ENCODE data around the gene ATP6AP1.

ATP6AP1 gene

GRCh38 chrX:154431341-154431740 lies 2.9 kb downstream of the ATP6AP1 start:
- peak; percentile 33 for DNase-seq

DNA sequence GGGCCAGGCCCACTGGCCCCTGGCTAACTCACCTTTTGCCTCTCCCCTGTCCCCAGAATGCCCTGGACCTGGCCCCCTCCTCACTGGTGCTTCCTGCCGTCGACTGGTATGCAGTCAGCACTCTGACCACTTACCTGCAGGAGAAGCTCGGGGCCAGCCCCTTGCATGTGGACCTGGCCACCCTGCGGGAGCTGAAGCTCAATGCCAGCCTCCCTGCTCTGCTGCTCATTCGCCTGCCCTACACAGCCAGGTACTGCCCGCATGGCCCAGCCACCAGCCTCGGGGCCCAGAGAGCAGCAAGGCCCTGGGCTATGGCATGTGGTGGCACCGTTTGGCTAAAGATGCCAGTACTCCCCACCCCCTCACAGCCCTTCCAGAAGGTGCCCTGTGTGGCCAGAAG lies 3.7 kb downstream of the ATP6AP1 start:
- no peak for DNase-seq

DNA sequence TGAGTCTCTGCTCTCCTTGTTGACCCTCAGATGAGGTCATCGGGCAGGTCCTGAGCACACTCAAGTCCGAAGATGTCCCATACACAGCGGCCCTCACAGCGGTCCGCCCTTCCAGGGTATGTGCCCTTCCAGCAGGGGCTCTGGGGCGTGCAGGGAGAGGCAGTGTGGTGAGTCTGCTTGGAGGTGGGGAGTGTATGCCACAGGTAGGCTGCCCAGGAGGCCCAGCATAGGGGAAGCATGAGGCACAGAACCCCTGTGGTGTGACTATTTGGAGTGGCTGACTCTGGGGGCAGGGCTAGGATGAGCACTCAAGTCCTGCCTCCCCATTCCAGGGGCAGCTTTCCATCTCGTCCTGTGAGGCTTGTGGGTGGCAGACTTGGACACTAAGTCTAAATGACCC lies 5.1 kb downstream of the ATP6AP1 start:
- no peak for DNase-seq

DNA sequence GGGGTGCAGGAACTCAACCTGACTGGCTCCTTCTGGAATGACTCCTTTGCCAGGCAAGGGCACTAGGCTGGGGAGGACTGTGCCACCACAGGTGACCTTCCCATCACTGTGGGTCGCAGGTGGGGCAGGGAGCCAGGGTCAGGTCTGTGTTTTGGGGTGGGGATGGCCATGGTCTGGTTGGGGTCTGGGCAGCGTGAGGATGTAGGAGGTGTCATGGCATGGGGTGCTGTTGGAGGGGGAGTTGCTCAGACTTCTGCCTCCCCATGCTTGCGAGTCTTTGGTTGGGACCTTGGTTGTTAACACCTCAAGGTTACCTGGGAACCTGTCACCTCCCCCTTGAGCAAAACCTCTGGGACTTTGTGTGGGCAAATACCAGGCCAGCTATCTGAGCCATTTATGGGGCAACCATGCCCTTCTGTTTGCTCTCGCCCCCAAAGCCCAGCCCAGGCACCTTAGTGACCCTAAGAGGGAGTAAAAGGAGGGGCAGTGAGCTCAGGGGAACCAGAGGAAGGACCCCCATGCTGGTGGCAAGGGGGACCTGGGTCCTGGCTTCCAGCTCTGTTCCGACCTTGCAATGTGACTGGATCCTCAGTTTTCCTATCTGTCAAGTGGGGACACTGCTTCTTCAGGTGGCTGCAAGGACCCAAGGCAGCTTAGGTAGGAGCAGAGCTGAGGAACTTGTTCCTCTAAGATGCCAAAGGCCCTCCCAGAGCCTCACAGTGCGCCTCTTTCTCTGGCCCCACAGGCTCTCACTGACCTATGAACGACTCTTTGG lies 6.1 kb downstream of the ATP6AP1 start:
- DNase-seq = no peak

- DNase-seq = no peak
Measured at GRCh38 chrX:154435171-154435733, 6.8 kb downstream of the ATP6AP1 start.

GRCh38 chrX:154436374-154436982 lies 8.0 kb downstream of the ATP6AP1 start:
- no peak for DNase-seq

DNA sequence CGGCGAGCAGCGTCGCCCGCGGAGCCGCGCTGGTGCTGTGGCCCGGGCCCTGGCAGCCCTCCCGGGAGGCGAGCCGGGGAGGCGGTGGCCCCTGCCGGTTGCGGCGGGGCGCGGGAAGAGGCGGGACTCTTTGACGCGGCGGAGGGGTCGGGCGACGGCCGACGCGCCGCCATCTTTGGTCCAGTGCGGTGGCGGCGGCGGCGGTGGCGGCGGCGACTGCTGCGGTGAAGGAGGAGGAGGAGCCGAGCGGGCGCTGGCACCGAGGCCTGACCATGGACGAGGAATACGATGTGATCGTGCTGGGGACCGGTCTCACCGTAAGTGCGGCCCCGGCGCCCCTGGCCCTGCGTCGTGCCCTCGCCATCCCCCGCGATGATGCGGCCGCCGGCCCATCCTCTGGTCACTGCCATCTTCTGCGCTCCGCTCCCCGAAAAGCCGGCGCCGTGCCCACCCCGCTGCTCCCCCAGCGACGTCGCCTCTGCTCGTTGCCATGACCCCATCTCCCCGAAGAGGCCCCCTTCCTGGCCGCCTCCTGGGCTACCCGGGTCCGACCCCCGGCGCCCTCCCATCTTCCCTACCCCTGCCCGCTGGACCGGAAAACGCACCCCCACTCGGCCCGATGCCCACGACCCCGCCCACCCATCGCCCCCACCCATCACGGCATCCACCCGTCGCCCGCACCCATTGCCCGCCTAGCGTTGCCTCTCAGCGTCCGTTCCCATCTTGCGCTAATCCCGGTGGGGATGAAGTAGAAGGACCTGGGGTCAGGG lies 8.7 kb downstream of the ATP6AP1 start, which contains the start of gene GDI1:
GDI1 (plus strand) TSS at position 172 of the 770 bp plus-strand sequence; CDS start at position 273, 101 bp downstream.
- no peak for DNase-seq

DNA sequence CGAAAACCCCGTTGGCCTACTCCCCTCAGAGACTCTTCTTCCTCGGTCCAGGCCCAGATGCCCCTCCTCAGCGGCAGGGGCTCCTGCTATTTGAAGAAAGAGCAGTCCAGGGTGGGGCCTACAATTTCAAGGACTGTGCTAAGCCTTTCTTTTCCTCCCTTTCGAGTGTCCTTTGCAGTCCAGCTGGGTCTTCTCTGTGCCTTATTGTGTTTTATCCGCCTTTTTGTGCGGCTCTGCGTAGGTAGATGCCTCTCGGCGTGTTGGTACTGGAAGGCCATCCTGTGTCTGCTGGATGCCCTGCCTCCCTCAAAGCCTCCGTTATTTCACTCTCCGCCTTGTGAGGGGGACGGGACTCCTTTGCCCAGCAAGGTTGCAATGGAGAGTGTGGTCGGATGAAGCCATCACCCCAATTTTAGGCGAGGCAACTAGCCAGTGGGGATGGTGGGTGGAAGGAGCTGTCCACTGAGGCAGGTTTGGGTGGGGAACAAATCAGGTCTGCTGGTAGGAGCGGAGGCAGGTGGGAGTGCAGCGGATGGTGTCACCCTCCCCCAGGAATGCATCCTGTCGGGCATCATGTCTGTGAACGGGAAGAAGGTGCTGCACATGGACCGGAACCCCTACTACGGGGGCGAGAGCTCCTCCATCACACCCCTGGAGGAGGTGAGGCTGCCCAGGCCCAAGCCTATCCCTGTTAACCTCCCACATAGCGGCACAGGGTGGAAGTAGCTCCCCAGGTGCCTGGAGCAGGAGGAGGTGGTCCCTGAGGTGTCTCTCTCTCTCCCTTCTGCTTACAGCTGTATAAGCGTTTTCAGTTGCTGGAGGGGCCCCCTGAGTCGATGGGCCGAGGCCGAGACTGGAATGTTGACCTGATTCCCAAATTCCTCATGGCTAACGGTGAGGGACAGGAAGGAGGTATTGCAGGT lies 9.8 kb downstream of the ATP6AP1 start:
- DNase-seq = no peak

GRCh38 chrX:154439841-154440240 lies 11.4 kb downstream of the ATP6AP1 start:
- no peak for DNase-seq

GRCh38 chrX:154440623-154441357 lies 12.3 kb downstream of the ATP6AP1 start:
- DNase-seq = no peak

- no peak for DNase-seq
Measured at GRCh38 chrX:154441564-154441963, 13.1 kb downstream of the ATP6AP1 start.

DNA sequence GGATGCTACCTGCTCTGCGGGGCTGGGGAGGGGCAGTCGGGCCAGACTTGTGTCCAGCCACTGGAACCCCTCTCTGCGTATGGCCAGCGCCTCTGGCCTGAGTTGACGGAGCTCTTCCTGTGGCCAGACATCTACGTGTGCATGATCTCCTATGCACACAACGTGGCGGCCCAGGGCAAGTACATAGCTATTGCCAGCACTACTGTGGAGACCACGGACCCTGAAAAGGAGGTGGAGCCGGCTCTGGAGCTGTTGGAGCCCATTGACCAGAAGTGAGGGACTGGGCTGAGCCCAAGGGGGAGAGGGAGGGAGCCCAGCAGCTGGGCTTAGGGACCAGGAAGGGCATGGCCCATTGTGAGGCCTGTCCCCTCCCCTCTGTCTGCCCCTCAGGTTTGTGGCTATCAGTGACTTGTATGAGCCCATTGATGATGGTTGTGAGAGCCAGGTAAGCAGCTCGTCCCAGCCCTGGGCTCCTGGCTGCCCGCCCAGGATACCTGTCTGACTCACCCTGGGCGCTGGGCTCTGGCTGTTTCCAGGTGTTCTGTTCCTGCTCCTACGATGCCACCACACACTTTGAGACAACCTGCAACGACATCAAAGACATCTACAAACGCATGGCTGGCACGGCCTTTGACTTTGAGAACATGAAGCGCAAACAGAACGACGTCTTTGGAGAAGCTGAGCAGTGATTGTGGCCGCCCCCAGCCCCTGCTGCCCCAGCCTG lies 13.7 kb downstream of the ATP6AP1 start:
- no peak for DNase-seq

- DNase-seq = no peak
Measured at GRCh38 chrX:154443479-154443910, 15.0 kb downstream of the ATP6AP1 start.

- peak; percentile 45 for DNase-seq
Measured at GRCh38 chrX:154443992-154444754, 15.7 kb downstream of the ATP6AP1 start, which contains the start of gene FAM50A. Gene FAM50A (plus strand): TSS chrX:154444141. CDS start chrX:154444236, 95 bp downstream.

GRCh38 chrX:154444755-154445246 lies 16.3 kb downstream of the ATP6AP1 start:
- DNase-seq = no peak

DNA sequence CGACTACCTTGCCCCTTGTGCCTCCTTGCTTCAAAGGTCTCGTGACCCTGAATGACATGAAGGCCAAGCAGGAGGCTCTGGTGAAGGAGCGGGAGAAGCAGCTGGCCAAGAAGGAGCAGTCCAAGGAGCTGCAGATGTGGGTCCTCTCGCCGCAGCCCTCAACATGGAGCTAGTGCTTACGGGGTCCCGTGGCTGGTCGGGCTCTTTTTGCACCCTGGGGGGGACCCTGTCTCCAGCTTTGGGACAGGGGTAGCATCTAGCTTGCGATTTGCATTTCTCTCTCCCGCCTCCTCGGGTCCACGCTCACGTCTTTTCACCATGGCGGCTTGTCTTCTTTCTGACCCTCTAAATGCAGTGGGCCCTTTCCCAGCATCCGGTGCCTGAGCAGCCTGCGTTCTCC lies 17.3 kb downstream of the ATP6AP1 start:
- DNase-seq = no peak

DNA sequence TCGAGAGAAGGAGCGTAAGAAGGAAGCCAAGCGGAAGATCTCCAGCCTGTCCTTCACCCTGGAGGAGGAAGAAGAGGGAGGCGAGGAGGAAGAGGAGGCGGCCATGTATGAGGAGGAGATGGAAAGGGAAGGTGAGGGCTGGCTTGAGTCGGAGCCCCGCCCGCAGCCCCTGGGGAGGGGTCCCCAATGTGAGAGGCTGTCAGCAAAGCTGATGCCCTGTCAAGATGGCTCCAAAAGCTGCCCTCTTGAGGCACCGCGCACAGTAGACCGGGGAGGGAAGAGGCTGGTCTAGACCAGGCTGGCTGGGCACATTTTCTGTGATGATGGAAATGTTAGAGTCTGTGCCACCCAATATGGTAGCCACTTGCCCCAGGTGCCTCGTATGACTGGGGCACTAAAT lies 18.0 kb downstream of the ATP6AP1 start:
- DNase-seq = no peak

DNA sequence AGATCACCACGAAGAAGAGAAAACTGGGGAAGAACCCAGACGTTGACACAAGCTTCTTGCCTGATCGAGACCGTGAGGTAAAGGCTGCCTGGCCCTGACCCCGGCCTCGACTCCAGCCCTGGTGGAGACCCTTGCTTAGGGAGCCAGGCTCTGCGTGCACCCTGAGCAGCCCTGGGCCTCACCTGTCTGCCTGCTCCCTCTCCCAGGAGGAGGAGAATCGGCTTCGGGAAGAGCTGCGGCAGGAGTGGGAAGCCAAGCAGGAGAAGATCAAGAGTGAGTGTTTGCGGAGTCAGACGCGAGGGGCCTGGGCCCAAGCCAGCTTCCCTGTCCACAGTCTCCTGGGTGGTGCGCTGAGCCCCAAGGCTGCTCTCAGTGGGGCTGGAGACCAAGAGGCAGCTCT lies 20.0 kb downstream of the ATP6AP1 start:
- DNase-seq = no peak

GRCh38 chrX:154449618-154450017 lies 21.1 kb downstream of the ATP6AP1 start:
- no peak for DNase-seq

DNA sequence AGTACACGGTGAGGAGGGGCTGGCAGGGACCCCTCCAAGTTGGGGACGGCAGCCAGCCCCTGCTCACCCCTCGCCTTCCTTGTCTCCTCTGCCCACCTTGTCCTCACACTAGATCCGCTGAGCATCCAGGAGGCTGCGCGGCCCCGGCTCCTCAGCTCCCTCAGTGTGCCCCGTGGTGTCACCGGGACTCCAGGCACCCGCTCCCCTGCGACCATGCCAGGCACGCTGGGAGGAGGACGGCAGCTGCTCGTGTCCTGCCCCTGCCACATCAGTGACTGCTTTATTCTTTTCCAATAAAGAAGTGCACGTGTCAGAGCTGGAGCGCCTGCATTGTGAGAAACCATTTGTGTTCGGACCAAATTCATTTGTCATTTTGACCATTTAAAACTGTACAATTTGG lies 21.8 kb downstream of the ATP6AP1 start:
- DNase-seq = no peak

Data from GDM1 (cell line).